ENCODE measurements around the gene FRAT2. TPM values are rescaled to one million over a fixed set of nuclear protein-coding genes. Genes with fewer than 3 reads are reported as not detected.

The FRAT2 gene
- total and polyA plus RNA-seq, 2 of the 13 experiments (the other 11 are each of a cell fraction or from before 2014, with no cell fraction given), result 7.2 to 14.1 TPM

GRCh38 chr10:97327348-97328294, 6.9 kb downstream of the FRAT2 start (continued):
- peak; percentile 95 for TF ChIP-seq PATZ1 (CRISPR knock-in tag; IDR thresholded peaks at IDR 0.05)
- no peak for TF ChIP-seq MED13 (CRISPR knock-in tag; IDR thresholded peaks at IDR 0.05)
- no peak for TF ChIP-seq RNF219 (CRISPR knock-in tag; IDR thresholded peaks at IDR 0.05)
- no peak for TF ChIP-seq TCF7L2 (IDR thresholded peaks at IDR 0.05; ENCODE audit: low read depth, low read length)
- TF ChIP-seq RBFOX2 (IDR thresholded peaks at IDR 0.05; ENCODE audit: low read depth, low read length), result no peak
- peak; percentile 45; the same call in 1 of the 2 replicates for TF ChIP-seq ZNF136 (CRISPR knock-in tag; IDR thresholded peaks at IDR 0.05; ENCODE audit: low read depth)
- no peak for TF ChIP-seq ZBTB26 (CRISPR knock-in tag; IDR thresholded peaks at IDR 0.05; ENCODE audit: borderline replicate concordance)
- TF ChIP-seq ZNF589 (CRISPR knock-in tag; conservative IDR thresholded peaks at IDR 0.05), result no peak
- TF ChIP-seq KDM5A (IDR thresholded peaks at IDR 0.05; ENCODE audit: borderline replicate concordance, low read length), result no peak
- peak; percentile 98 for TF ChIP-seq MEF2D (CRISPR knock-in tag; IDR thresholded peaks at IDR 0.05)
- TF ChIP-seq PAF1 (CRISPR knock-in tag; IDR thresholded peaks at IDR 0.05), result no peak
- no peak for TF ChIP-seq NKX3-1 (CRISPR knock-in tag; IDR thresholded peaks at IDR 0.05)
- no peak for TF ChIP-seq KAT2B (IDR thresholded peaks at IDR 0.05; ENCODE audit: borderline replicate concordance, low read depth, low read length)
- TF ChIP-seq CAMTA2 (CRISPR knock-in tag; IDR thresholded peaks at IDR 0.05; ENCODE audit: borderline replicate concordance), result no peak
- TF ChIP-seq MTF1 (CRISPR knock-in tag; IDR thresholded peaks at IDR 0.05), result no peak
- TF ChIP-seq TBX2 (CRISPR knock-in tag; IDR thresholded peaks at IDR 0.05; ENCODE audit: borderline replicate concordance), result peak; percentile 73
- no peak for TF ChIP-seq ZNF816 (CRISPR knock-in tag; IDR thresholded peaks at IDR 0.05; ENCODE audit: borderline replicate concordance)
- no peak for TF ChIP-seq TBX3 (IDR thresholded peaks at IDR 0.05; ENCODE audit: borderline replicate concordance)
- TF ChIP-seq HNRNPUL1 (IDR thresholded peaks at IDR 0.05; ENCODE audit: low read depth, low read length), result no peak
- TF ChIP-seq E2F2 (CRISPR knock-in tag; IDR thresholded peaks at IDR 0.05; ENCODE audit: borderline replicate concordance), result no peak
